H9 (cell line): ENCODE data around the gene ACTL6B. TPM values are rescaled to one million over a fixed set of nuclear protein-coding genes. Genes with fewer than 3 reads are reported as not detected.

Experiments
- DNase-seq: peaks from one replicate; pipeline ENCODE4 v3.0.0-alpha.2; 2017
- H2AFZ ChIP-seq: one replicate; pipeline ENCODE4 v1.6.1; 2013; ENCODE audit warnings: mild to moderate bottlenecking, low read length, control low read depth, moderate library complexity
- H2AK5ac ChIP-seq: 2 replicates; pipeline ENCODE4 v1.6.1; 2013; ENCODE audit warnings: low read length, control low read depth, mixed read lengths; ENCODE audit not compliant: insufficient read length
- H2BK120ac ChIP-seq: one replicate; pipeline ENCODE4 v1.6.1; 2013; ENCODE audit warnings: low read depth, mild to moderate bottlenecking, low read length, control low read depth, inconsistent platforms; ENCODE audit not compliant: poor library complexity, severe bottlenecking
- H2BK12ac ChIP-seq: 2 replicates; pipeline ENCODE4 v1.6.1; 2013; ENCODE audit warnings: low read length, control low read depth, mixed read lengths, low read depth; ENCODE audit not compliant: insufficient read length
- H2BK15ac ChIP-seq: 2 replicates; pipeline ENCODE4 v1.6.1; 2013; ENCODE audit warnings: low read depth, low read length, control low read depth
- H2BK20ac ChIP-seq: one replicate; pipeline ENCODE4 v1.6.1; 2013; ENCODE audit warnings: low read depth, mild to moderate bottlenecking, low read length, control low read depth, inconsistent platforms; ENCODE audit not compliant: poor library complexity, severe bottlenecking
- H2BK5ac ChIP-seq: 2 replicates; pipeline ENCODE4 v1.6.1; 2013; ENCODE audit warnings: low read length, control low read depth, mixed read lengths; ENCODE audit not compliant: insufficient read length
- H3K14ac ChIP-seq: 2 replicates; pipeline ENCODE4 v1.6.1; 2013; ENCODE audit warnings: low read length, control low read depth; ENCODE audit not compliant: insufficient read depth
- H3K18ac ChIP-seq: 2 replicates; pipeline ENCODE4 v1.6.1; 2013; ENCODE audit warnings: low read depth, mild to moderate bottlenecking, mixed read lengths, low read length, control low read depth; ENCODE audit not compliant: insufficient read length
- H3K23ac ChIP-seq: 2 replicates; pipeline ENCODE4 v1.6.1; 2013; ENCODE audit warnings: low read length, control low read depth, mixed read lengths, low read depth; ENCODE audit not compliant: insufficient read length
- H3K23me2 ChIP-seq: 2 replicates; pipeline ENCODE4 v1.6.1; 2013; ENCODE audit warnings: low read depth, mild to moderate bottlenecking, mixed read lengths, low read length, control low read depth; ENCODE audit not compliant: insufficient read length, poor library complexity, severe bottlenecking
- H3K27ac ChIP-seq: 2 replicates; pipeline ENCODE4 v1.5.1; 2013; ENCODE audit warnings: low read length, control low read depth, mixed read lengths, low read depth; ENCODE audit not compliant: insufficient read length
- H3K27me3 ChIP-seq: 2 replicates; pipeline ENCODE4 v1.6.1; 2013; ENCODE audit warnings: low read length, control low read depth, inconsistent platforms; ENCODE audit not compliant: insufficient read depth
- H3K4ac ChIP-seq: 2 replicates; pipeline ENCODE4 v1.6.1; 2013; ENCODE audit warnings: low read depth, mild to moderate bottlenecking, control low read depth, inconsistent platforms, low read length, moderate library complexity
- H3K4me1 ChIP-seq: 2 replicates; pipeline ENCODE4 v1.6.1; 2013; ENCODE audit warnings: low read length, control low read depth, inconsistent platforms; ENCODE audit not compliant: insufficient read depth
- H3K4me2 ChIP-seq: 2 replicates; pipeline ENCODE4 v1.6.1; 2013; ENCODE audit warnings: low read length, control low read depth, mixed read lengths; ENCODE audit not compliant: insufficient read length, insufficient read depth
- H3K56ac ChIP-seq: 2 replicates; pipeline ENCODE4 v1.6.1; 2013; ENCODE audit warnings: low read depth, mild to moderate bottlenecking, mixed read lengths, low read length, control low read depth; ENCODE audit not compliant: insufficient read length
- H3K79me1 ChIP-seq: 2 replicates; pipeline ENCODE4 v1.6.1; 2013; ENCODE audit warnings: low read depth, mild to moderate bottlenecking, moderate library complexity, low read length, control low read depth, inconsistent platforms; ENCODE audit not compliant: insufficient read depth, poor library complexity, severe bottlenecking
- H3K79me2 ChIP-seq: 2 replicates; pipeline ENCODE4 v1.6.1; 2013; ENCODE audit warnings: low read length, control low read depth, inconsistent platforms; ENCODE audit not compliant: insufficient read depth
- H3K9ac ChIP-seq: 2 replicates; pipeline ENCODE4 v1.6.1; 2013; ENCODE audit warnings: low read length, control low read depth, mixed read lengths; ENCODE audit not compliant: insufficient read length; ENCODE audit errors: extremely low read depth
- H3K9me3 ChIP-seq: one replicate; pipeline ENCODE4 v1.6.1; 2013; ENCODE audit warnings: low read depth, low read length, inconsistent platforms; ENCODE audit not compliant: control insufficient read depth
- H3T11ph ChIP-seq: one replicate; pipeline ENCODE4 v1.6.1; 2013; ENCODE audit warnings: mild to moderate bottlenecking, low read length, control low read depth, inconsistent platforms
- H4K20me1 ChIP-seq: one replicate; pipeline ENCODE4 v1.6.1; 2013; ENCODE audit not compliant: control insufficient read depth, insufficient read length, insufficient read depth
- H4K5ac ChIP-seq: 2 replicates; pipeline ENCODE4 v1.6.1; 2013; ENCODE audit warnings: low read depth, mild to moderate bottlenecking, mixed read lengths, low read length, control low read depth; ENCODE audit not compliant: insufficient read length
- H4K8ac ChIP-seq: replicated peaks from 2 replicates; pipeline ENCODE4 v1.6.1; 2013; ENCODE audit warnings: low read length, control low read depth, mixed read lengths, low read depth; ENCODE audit not compliant: insufficient read length
- H4K91ac ChIP-seq: 2 replicates; pipeline ENCODE4 v1.6.1; 2013; ENCODE audit warnings: low read depth, mild to moderate bottlenecking, moderate library complexity, mixed read lengths, low read length, control low read depth; ENCODE audit not compliant: insufficient read length
- H3K27ac Mint-ChIP-seq, 3 experiments: 2 replicates in 2 of 3; 3 replicates in 1 of 3; pipeline ENCODE4 v1.8.0; 2020 to 2021; ENCODE audit warnings: mixed read lengths in 3 of 3, mild to moderate bottlenecking in 1 of 3, moderate library complexity in 1 of 3
- H3K27me3 Mint-ChIP-seq: 2 replicates; pipeline ENCODE4 v1.8.0; 2021; ENCODE audit warnings: low read depth, mild to moderate bottlenecking, moderate library complexity, mixed read lengths
- H3K36me3 Mint-ChIP-seq, 3 experiments: 2 replicates in 2 of 3; 3 replicates in 1 of 3; pipeline ENCODE4 v1.8.0; 2020 to 2021; ENCODE audit warnings: low read depth in 3 of 3, mixed read lengths in 3 of 3; ENCODE audit not compliant: insufficient read depth in 1 of 3
- H3K4me1 Mint-ChIP-seq, 2 experiments: 2 replicates each; pipeline ENCODE4 v1.8.0; 2020; ENCODE audit warnings: mixed read lengths in 2 of 2
- H3K4me3 Mint-ChIP-seq, 2 experiments: 2 replicates in 1 of 2; 3 replicates in 1 of 2; pipeline ENCODE4 v1.8.0; 2020 to 2021; ENCODE audit warnings: mild to moderate bottlenecking in 2 of 2, mixed read lengths in 2 of 2, moderate library complexity in 1 of 2
- H3K9me3 Mint-ChIP-seq, 2 experiments: 2 replicates in 1 of 2; 3 replicates in 1 of 2; pipeline ENCODE4 v1.8.0; 2020; ENCODE audit warnings: mild to moderate bottlenecking in 2 of 2, mixed read lengths in 2 of 2, moderate library complexity in 1 of 2
- WGBS: extraction: QIAGEN DNeasy Blood & Tissue Kit; methylation state at CpG from one replicate; pipeline ENCODE4 v1.1.7; 2013; ENCODE audit warnings: missing lambda C conversion rate, low lambda C conversion rate, mixed read lengths; ENCODE audit not compliant: insufficient read length; ENCODE audit errors: extremely low coverage; 5-methylcytosine and 5-hydroxymethylcytosine counted together
- total RNA-seq: library from RNA; stranded (reverse); gene quantifications from 2 replicates; pipeline ENCODE4 v1.2.1, GENCODE V29; 2021
- TF ChIP-seq, protein P1 (sequence below): fragments of 200-600 bp; sonication (generic); conservative IDR thresholded peaks from 3 replicates; pipeline ENCODE4 v1.8.0; 2021; ENCODE audit warnings: antibody characterized with exemption, mild to moderate bottlenecking

ACTL6B gene
- total RNA-seq, 1 experiment from 2014 or later = 0.50 TPM

DNA sequence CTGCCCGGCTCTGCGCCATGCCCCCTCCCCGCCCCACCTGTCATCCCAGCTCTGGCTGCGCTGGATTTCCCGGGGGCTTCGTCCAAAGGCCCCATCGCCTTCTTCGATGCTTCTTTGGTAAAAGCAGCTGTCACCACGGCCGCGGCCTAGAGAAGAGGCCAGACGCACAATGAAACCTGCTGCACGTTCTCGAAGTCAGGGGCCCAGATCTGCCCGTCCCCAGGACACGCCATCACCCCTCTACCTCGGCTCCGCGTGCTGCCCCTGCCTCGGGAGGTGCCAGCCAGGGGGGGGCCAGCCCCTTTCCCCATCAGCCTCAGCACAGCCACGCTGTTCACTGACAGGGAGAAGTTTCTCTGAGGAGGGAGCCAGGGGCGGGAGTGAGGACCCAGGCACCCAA is 31.0 kb upstream of the ACTL6B start:
- Histone ChIP-seq H2BK5ac (no peak overlapping the region), H3K18ac (no peak overlapping the region), H3K56ac (no peak overlapping the region), H2BK20ac (no peak overlapping the region), H3K4ac (no peak overlapping the region), H3K79me2 (peaks cover 19% of the 10 kb centered on the region; the same call in 1 of the 2 replicates), H3K23ac (no peak overlapping the region), H3K23me2 (peaks cover 1% of the 10 kb centered on the region), H3K4me1 (0 out of 2 replicates have a peak, but pooled peaks cover 1% of the 10 kb centered on the region), H4K8ac (no peak overlapping the region), H2AFZ (no peak overlapping the region), H3K9ac (no peak overlapping the region), H4K5ac (no peak overlapping the region), H3K27me3 (no peaks in the 10 kb centered on the region), H2BK12ac (no peak overlapping the region), H3K79me1 (peaks cover 5% of the 10 kb centered on the region), H3K9me3 (no peaks in the 10 kb centered on the region), H4K91ac (no peak overlapping the region), H3T11ph (no peak overlapping the region), H2BK15ac (no peak overlapping the region), H3K27ac (no peak overlapping the region), H2BK120ac (no peak overlapping the region), H3K14ac (no peak overlapping the region), H2AK5ac (no peak overlapping the region), H4K20me1 (no peaks in the 10 kb centered on the region), H3K4me2 (no peak overlapping the region)
- Mint-ChIP-seq H3K27me3 (no peaks in the 10 kb centered on the region), H3K4me3 (no peak overlapping the region), H3K27ac (no peak overlapping the region), H3K36me3 (peaks cover 32 to 70% (median 64%) of the 10 kb centered on the region in 3 experiments), H3K4me1 (peaks cover 15 to 20% of the 10 kb centered on the region in 2 experiments), H3K9me3 (no peaks in the 10 kb centered on the region)
- TF ChIP-seq, protein P1, sequence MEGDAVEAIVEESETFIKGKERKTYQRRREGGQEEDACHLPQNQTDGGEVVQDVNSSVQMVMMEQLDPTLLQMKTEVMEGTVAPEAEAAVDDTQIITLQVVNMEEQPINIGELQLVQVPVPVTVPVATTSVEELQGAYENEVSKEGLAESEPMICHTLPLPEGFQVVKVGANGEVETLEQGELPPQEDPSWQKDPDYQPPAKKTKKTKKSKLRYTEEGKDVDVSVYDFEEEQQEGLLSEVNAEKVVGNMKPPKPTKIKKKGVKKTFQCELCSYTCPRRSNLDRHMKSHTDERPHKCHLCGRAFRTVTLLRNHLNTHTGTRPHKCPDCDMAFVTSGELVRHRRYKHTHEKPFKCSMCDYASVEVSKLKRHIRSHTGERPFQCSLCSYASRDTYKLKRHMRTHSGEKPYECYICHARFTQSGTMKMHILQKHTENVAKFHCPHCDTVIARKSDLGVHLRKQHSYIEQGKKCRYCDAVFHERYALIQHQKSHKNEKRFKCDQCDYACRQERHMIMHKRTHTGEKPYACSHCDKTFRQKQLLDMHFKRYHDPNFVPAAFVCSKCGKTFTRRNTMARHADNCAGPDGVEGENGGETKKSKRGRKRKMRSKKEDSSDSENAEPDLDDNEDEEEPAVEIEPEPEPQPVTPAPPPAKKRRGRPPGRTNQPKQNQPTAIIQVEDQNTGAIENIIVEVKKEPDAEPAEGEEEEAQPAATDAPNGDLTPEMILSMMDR = no peak
- no peak for DNase-seq
- no CpG with 5 or more reads among the region's 22 CpGs for WGBS
